Measurements from ENCODE around the gene PARN.
"Not testable (repeated sequence)": the region's sequence is repeated elsewhere in the genome, so short reads cannot be mapped to it uniquely, and the experiment has no call there.

- TF ChIP-seq SPI1 (IDR thresholded peaks at IDR 0.05; ENCODE audit: low read depth, low read length); POLR2AphosphoS5 (IDR thresholded peaks at IDR 0.05; ENCODE audit: low read depth, low read length); POLR2A (IDR thresholded peaks at IDR 0.05; ENCODE audit: low read depth, low read length); TAF1 (IDR thresholded peaks at IDR 0.05; ENCODE audit: low read depth, low read length); POU2F2 (IDR thresholded peaks at IDR 0.05; ENCODE audit: low read depth, low read length); PAX5 (IDR thresholded peaks at IDR 0.05; ENCODE audit: insufficient read depth, low read length, severe bottlenecking): not testable (repeated sequence)
Observed at GRCh38 chr16:14403001-14403389, 227.1 kb downstream of the PARN start.
